Stimulated activated CD8-positive, alpha-beta memory T cell treated with anti-CD3 and anti-CD28 coated beads, Interleukin-12 subunit alpha, Interleukin-12 subunit beta, amount 100 ng/mL, for 24 hours (primary cell): ENCODE measurements around the gene RUSF1.
A peak's percentile ranks its signal among the peaks of the same experiment; 100 is the strongest.
"Not testable (repeated sequence)": the region's sequence is repeated elsewhere in the genome, so short reads cannot be mapped to it uniquely, and the experiment has no call there.

Experiments
- DNase-seq: peaks from one replicate; pipeline ENCODE4 v3.0.0-alpha.2; 2020; ENCODE audit errors: extremely low read depth

The RUSF1 gene

GRCh38 chr16:31517800-31518402 is 9.7 kb upstream of the RUSF1 start:
- DNase-seq = no peak

DNA sequence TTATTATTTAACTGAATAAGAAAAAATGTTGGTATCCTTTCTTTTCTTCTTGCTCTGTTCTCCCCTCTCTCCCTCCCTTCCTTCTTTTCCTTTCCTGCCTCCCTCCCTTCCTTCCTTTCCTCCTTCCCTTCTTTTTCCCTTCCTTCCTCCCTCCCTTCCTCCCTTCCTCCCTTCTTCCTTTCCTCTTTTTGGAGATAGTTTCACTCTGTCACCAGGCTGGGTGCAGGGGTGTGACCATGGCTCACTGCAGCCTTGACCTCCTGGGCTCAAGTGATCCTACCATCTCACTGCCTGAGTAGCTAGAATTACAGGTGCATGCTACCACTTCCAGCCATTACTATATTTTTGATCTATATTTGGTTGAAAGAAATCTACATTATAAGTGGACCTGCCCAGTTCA is 5.7 kb upstream of the RUSF1 start:
- DNase-seq = no peak

DNA sequence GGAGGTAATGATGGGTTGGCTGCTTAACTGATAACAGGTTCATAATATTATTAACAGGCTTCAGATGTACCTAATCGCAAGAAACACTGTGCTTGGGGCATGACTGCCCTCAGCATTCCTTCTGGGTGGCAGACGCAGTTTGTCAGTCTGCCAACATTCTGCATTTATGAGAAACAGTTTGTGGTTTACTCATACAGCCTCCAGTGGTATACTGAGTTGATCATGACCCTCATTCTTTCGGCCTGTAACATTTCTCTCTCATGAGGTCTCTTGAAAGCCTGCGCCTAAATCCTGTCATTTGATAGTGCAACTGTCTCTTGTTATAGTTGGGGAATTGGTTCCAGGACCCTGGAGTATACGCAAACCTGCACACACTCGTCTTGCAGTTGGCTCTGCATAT is 4.9 kb upstream of the RUSF1 start:
- no peak for DNase-seq

DNA sequence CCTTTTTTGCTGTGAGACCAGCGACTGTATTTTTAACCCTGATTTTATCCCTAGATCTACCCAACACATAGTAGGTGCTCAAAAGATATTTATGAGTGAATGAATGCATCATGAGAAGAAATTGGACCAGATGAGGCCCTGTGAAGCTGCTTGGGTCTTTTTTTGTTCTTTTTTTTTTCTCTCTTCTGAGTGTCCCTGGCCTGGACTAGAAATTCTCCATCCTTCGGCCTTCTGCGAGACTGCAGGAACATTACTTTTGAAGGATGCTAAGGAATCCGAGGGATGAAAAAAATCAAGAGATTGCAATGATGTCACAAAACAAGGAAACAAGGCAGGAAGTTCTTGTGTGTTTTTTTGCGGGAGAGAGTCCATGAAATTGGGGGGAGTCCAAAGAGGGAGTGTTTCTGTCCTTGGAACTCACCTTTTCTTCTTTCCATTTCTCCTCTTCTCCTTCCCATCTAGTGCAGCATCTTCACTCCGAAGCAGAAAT is 560 bp upstream of the RUSF1 start:
- DNase-seq = no peak

DNA sequence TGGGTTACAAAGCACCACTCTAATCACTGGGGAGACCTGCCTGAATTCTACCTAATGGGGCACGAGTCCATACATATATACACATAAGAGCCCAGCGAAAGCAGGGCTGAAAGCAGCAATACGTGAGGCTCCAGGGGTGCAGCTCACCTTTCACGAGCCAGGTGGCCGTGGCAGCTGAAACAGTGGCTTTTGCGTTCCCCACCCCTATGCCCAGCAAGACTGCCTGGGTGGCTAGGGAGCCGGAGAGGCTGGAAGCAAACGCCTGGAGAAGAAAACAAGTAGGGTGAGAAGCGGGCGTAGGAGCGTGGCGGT is 618 bp downstream of the RUSF1 start:
- DNase-seq = no peak

DNA sequence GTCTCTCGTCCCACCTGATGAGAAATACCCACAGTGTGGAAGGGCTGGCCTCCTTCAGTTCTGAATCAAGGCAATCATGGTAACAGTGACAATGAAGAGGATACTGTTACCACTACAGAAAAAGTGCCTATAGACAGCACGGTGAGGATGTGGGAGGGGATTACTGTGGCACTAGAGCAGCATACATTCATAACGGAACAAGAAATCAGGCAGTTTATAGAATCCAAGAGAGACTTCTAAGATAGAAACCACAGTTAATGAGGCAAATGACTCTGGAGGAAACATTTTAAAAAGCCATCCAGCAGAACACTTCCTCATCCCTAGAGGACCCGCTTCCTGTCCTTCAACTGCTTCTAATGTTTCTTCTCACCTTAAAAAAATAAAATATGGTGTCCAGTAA is 2.7 kb downstream of the RUSF1 start:
- no peak for DNase-seq

GRCh38 chr16:31504159-31504558 is 4.0 kb downstream of the RUSF1 start:
- DNase-seq = no peak

DNA sequence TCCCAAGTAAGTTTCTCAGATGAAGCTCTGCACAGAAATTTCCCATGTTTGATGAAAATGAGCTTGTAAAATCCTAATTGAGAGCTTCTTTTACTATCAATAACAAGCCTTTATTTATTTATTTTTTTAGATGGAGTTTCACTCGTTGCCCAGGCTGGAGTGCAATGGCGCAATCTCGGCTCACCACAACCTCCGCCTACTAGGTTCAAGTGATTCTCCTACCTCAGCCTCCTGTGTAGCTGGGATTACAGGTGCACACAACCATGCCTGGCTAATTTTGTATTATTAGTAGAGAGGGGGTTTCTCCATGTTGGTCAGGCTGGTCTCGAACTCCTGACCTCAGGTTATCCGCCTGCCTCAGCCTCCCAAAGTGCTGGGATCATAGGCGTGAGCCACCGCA is 4.6 kb downstream of the RUSF1 start:
- not testable (repeated sequence) for DNase-seq

- no peak for DNase-seq
Observed at GRCh38 chr16:31502981-31503380, 5.2 kb downstream of the RUSF1 start.

- no peak for DNase-seq
Observed at GRCh38 chr16:31501966-31502348, 6.2 kb downstream of the RUSF1 start.

GRCh38 chr16:31501226-31501965 is 6.8 kb downstream of the RUSF1 start:
- DNase-seq = no peak

- DNase-seq = no peak
Observed at GRCh38 chr16:31499928-31500327, 8.3 kb downstream of the RUSF1 start.

- no peak for DNase-seq
Observed at GRCh38 chr16:31498493-31498892, 9.7 kb downstream of the RUSF1 start.

DNA sequence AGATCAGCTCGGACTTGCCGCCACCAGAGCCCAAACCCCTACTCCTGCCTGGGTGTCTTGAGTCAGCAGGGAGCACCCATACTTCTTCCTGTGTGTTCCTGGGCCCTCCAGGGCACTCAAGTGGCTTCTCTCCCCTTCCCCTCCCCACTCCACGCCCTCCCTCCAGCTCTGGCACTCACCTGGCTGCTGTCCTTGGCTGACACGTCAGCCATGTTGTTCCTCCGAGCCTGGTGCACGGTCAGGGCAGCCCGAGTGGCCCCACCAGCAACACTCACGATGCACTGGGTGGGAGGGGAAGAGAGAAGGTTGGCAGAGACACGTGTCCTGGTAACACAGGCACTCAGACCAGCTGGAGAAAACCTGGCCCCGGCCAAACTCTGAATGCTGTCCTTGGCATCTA is 11.5 kb downstream of the RUSF1 start:
- no peak for DNase-seq

DNA sequence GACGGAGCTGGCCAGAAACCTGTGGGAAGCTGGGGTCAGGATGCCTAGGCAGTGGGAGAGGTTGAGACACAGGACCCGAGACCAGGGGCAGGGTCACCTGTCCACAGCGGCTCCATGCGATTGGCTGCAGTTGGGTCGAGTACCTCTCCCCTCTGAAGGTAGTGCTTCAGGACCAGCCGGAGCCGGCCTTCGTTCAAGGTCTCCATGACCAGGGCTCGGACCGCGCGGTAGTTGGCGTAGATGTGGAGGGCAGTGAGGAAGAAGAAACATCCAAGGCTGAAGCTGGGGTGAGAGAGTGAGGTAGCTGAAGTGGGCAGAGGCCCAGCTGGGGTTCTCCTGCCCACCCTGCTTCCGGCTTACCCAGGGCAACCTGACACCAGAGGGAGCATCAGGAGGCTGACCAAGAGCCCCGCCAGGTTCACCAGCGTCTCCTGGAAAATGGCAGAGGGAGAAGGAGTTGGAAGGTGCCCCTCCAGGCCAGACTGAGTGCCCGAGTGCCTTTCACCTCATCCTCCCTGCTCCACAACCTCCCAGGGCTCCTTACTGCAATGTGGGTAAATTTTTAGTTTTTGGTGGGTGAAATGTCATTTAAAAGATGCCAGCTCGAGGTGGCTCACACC is 14.6 kb downstream of the RUSF1 start:
- no peak for DNase-seq

DNA sequence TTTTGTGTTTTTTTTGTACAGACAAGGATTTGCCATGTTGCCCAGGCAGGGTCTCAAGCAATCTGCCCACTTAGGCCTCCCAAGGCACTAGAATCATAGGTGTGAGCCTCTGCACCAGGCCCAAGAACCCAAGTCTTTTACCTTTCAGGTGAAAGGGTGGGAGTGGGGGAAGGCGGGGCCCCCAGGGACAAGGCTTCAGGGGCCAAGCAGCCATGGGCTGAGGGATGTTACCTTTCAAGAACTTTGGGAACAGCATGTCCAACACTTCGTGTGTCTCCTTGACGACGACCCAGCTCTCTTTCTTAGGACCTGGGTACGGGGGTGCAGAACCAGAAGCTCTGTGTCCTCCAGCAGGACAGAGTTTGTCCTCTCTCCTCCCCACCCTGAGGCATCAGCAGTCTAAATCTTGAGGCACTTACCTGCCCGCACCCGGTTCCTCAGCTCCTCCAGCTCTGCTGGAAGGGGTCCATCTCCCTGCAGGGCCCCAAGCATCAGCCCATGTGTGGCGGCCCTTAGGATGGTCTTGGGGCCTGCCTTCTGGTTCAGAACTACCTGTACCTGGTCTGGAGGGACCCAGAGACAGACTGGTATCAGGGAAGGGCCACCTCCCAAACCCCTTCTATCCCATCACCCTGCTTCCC is 16.3 kb downstream of the RUSF1 start:
- no peak for DNase-seq

GRCh38 chr16:31489616-31490584 is 18.3 kb downstream of the RUSF1 start:
- DNase-seq = no peak

DNA sequence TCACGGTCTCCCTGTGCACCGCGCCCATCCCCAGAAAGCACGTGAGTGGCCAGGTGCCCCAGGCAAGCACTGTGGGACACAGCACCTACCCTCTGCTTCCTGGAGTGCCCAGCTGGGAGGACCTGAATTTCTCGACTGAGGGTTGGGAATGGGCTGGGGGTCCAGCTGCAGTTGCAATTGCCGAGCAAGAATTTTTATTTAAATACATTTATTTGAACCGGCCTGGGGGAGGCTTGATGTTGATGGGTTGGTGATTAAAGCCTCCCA is 19.0 kb downstream of the RUSF1 start:
- no peak for DNase-seq

DNA sequence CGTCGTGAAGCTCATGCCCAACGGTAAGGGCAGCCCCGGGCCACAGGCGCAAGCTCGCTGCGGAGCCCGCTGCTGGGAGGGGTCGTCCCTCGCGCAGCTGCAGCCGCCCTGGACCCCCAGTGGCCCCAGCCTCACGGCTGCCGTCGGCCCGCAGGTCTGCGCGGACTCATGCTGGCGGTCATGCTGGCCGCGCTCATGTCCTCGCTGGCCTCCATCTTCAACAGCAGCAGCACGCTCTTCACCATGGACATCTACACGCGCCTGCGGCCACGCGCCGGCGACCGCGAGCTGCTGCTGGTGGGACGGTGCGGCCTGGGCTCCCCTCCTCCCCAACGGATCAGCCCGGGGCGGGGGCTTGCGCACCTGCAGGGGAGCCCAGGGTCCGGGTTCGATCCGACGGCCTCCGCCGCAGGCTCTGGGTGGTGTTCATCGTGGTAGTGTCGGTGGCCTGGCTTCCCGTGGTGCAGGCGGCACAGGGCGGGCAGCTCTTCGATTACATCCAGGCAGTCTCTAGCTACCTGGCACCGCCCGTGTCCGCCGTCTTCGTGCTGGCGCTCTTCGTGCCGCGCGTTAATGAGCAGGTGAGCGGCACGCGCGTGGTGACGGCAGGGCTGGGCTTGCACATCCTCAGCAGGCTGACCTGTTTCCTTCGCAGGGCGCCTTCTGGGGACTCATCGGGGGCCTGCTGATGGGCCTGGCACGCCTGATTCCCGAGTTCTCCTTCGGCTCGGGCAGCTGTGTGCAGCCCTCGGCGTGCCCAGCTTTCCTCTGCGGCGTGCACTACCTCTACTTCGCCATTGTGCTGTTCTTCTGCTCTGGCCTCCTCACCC is 19.5 kb downstream of the RUSF1 start:
- no peak for DNase-seq

DNA sequence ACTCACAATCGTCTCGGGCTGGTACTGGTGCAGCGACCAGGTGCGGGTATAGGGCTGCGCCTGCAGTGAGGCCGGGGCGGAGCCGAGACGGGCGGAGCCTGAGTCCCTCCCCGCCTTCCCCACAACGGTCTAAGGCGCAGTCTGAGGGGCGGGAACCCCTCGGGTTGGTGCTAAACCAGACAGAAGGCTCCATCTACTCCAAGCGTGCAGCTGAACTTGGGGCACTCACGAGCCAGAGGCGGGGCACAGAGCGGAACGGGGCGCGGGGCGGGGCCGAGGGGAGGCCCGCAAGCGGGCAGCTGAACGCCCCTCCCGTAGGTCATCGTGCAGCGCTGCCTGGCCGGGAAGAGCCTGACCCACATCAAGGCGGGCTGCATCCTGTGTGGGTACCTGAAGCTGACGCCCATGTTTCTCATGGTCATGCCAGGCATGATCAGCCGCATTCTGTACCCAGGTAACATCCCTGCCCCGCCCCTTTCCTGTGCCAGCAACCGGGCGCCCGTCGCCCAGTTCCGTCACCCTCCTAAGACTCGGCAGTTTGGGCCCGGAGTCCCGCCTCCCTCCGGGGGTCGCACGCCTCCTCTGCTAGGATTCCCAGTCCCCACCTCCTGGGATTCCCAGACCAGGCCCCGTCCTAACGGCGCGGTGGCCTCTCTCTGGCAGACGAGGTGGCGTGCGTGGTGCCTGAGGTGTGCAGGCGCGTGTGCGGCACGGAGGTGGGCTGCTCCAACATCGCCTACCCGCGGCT is 20.3 kb downstream of the RUSF1 start:
- DNase-seq = peak; percentile 39
